Thyroid gland (tissue), 4 donors: ENCODE results near the gene NEXN. TPM values are rescaled to one million over a fixed set of nuclear protein-coding genes. Genes with fewer than 3 reads are reported as not detected.

Experiments
- DNase-seq, 2 donors: peaks; one replicate each; pipeline ENCODE4 v3.0.0-alpha.2; 2019
- H3K27ac ChIP-seq, 3 donors: fragments of 200-600 bp; sonication (generic); 1 replicate in 2 of 3; 2 replicates in 1 of 3; pipeline ENCODE4 v1.5.1; 2016 to 2019; ENCODE audit warnings: mild to moderate bottlenecking in 1 of 3, moderate library complexity in 1 of 3
- H3K27me3 ChIP-seq: fragments of 200-600 bp; sonication (generic); one replicate; pipeline ENCODE4 v1.5.1; 2019
- H3K36me3 ChIP-seq, 2 donors: fragments of 200-600 bp; sonication (generic); one replicate each; pipeline ENCODE4 v1.5.1; 2016 to 2019
- H3K4me1 ChIP-seq, 2 donors: fragments of 200-600 bp; sonication (generic); one replicate each; pipeline ENCODE4 v1.5.1; 2017 to 2019
- H3K4me3 ChIP-seq, 3 donors: fragments of 200-600 bp; sonication (generic); replicated peaks in 1 of 3; 1 replicate in 2 of 3; 2 replicates in 1 of 3; pipeline ENCODE4 v1.5.1; 2016; ENCODE audit warnings: mild to moderate bottlenecking in 1 of 3
- H3K9me3 ChIP-seq: fragments of 200-600 bp; sonication (generic); one replicate; pipeline ENCODE4 v1.5.1; 2017
- CTCF ChIP-seq, 6 experiments: fragments of 200-600 bp in 3 of 6; fragments of 450-650 bp in 3 of 6; sonication (generic) in 3 of 6; IDR thresholded peaks; one replicate each; pipeline ENCODE4 v1.5.1; 2016 to 2019; ENCODE audit warnings: antibody characterized with exemption in 6 of 6, mild to moderate bottlenecking in 2 of 6, inconsistent platforms in 1 of 6, moderate library complexity in 1 of 6
- POLR2A ChIP-seq, 2 donors: fragments of 450-650 bp; IDR thresholded peaks; one replicate each; pipeline ENCODE4 v1.6.1; 2017; ENCODE audit warnings: antibody characterized with exemption in 2 of 2, mild to moderate bottlenecking in 2 of 2, moderate library complexity in 1 of 2
- WGBS, 2 donors: methylation state at CpG; one replicate each; pipeline ENCODE4 v1.1.5; 2017; 5-methylcytosine and 5-hydroxymethylcytosine counted together
- intact Hi-C: fragments of 100-400 bp; cut with DNase I; formaldehyde crosslinking; loops from one replicate; pipeline ENCODE4 v1.15.1; 2023
- total RNA-seq, 4 donors: library from RNA; depleted of rRNA; stranded (reverse); fragments of >200 nt; gene quantifications; one replicate each; pipeline ENCODE4 v1.2.3, GENCODE V29; 2016

The NEXN gene
- total RNA-seq, 4 donors from 2014 or later, result 5.7 to 16.5 (median 11.0) TPM

DNA sequence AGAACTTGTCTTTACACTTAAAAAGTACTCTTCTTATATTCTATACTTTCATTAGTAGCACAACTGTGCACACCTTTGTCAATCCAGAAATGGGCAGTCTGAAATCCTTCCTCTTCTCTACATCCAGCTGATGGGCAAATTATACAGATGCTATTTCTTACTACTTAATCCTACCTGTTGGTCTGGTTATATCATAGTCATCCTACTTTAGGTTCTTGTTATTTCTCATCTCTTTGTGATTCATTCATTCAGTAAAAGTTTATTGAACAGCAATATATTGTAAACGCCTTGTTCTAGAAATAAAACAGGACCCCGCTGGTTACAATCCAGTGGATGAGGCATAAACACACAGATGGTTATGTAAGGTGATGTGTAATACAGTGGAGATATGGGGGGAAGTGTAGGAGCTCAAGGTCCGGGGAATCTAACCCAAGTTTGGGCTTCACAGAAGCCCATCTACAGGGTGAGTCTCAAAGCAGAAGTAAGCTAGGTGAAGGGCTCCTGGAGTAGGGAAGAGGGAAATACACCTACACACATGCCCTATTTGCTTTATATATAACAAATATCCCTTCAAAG is 102.3 kb downstream of the NEXN start:
- Histone ChIP-seq H3K36me3 (no peaks in the 10 kb centered on the region), H3K4me3 (no peak overlapping the region), H3K4me1 (no peaks in the 10 kb centered on the region), H3K27me3 (no peaks in the 10 kb centered on the region), H3K9me3 (no peaks in the 10 kb centered on the region), H3K27ac (no peak overlapping the region)
- intact Hi-C loops, result no loop called here
- 95 to 98% methylated on average over 3 of the region's 3 CpGs for WGBS, 2 donors
- TF ChIP-seq POLR2A (IDR thresholded peaks at IDR 0.05), result no peak
- no peak for TF ChIP-seq CTCF (IDR thresholded peaks at IDR 0.05)
- no peak for DNase-seq

- no peaks in the 10 kb centered on the region for H3K27me3 ChIP-seq
- no peaks in the 10 kb centered on the region for H3K36me3 ChIP-seq
- intact Hi-C loops, result no loop called here
- no peaks in the 10 kb centered on the region for H3K9me3 ChIP-seq
- no peak for DNase-seq
- TF ChIP-seq POLR2A (IDR thresholded peaks at IDR 0.05) (no peak), CTCF (IDR thresholded peaks at IDR 0.05) (no peak)
- H3K4me1 ChIP-seq, result peaks cover 0 to 3% of the 10 kb centered on the region in 2 donors
- no peak overlapping the region for H3K27ac ChIP-seq
- H3K4me3 ChIP-seq, result no peak overlapping the region
These were observed 103.2 kb downstream of the NEXN start for GRCh38 chr1:77991638-77992037.

Other genes with a start within 250 kb of the NEXN start
- gene ZZZ3, start 206.0 kb upstream of the NEXN start, total RNA-seq, result 100 to 1,000 TPM; 114 to 178 (median 118) TPM
- 100 to 1,000 TPM in 2 of 4 donors, 10 to 100 TPM in 2; 96.2 to 130 (median 105) TPM for gene USP33, start 128.8 kb upstream of the NEXN start, total RNA-seq
- 10 to 100 TPM; 25.8 to 34.6 (median 30.5) TPM for gene MIGA1, start 109.0 kb upstream of the NEXN start, total RNA-seq
- gene FUBP1, start 90.4 kb downstream of the NEXN start, total RNA-seq, result 100 to 1,000 TPM; 136 to 231 (median 178) TPM
- 10 to 100 TPM; 44.5 to 57.2 (median 50.8) TPM for gene DNAJB4, start 116.3 kb downstream of the NEXN start, total RNA-seq
- gene GIPC2, start 157.3 kb downstream of the NEXN start, total RNA-seq, result 1 to 10 TPM; 1.5 to 5.0 (median 2.6) TPM